Stomach (tissue), 9 donors: ENCODE results near the gene LIFR. TPM values are rescaled to one million over a fixed set of nuclear protein-coding genes. Genes with fewer than 3 reads are reported as not detected.

Source experiments
- DNase-seq, 2 donors: peaks; one replicate each; pipeline versions ENCODE4 v3.0.0 to v3.0.0-alpha.2; 2013 to 2019
- H3K27ac ChIP-seq, 5 donors: fragments of 200-600 bp in 4 of 5; sonication (generic) in 4 of 5; one replicate each; pipeline ENCODE4 v1.5.1; 2013 to 2019; ENCODE audit warnings: mild to moderate bottlenecking in 1 of 5, moderate library complexity in 1 of 5
- H3K27me3 ChIP-seq, 3 donors: fragments of 200-600 bp; sonication (generic); one replicate each; pipeline ENCODE4 v1.5.1; 2017 to 2019; ENCODE audit warnings: mixed run types in 1 of 3
- H3K36me3 ChIP-seq, 4 donors: fragments of 200-600 bp; sonication (generic); 1 replicate in 3 of 4; 2 replicates in 1 of 4; pipeline ENCODE4 v1.5.1; 2016 to 2019
- H3K4me1 ChIP-seq, 4 donors: fragments of 200-600 bp; sonication (generic); one replicate each; pipeline ENCODE4 v1.5.1; 2016 to 2019
- H3K4me3 ChIP-seq, 4 donors: fragments of 200-600 bp; sonication (generic) in 3 of 4; one replicate each; pipeline ENCODE4 v1.5.1; 2016 to 2019; ENCODE audit warnings: mild to moderate bottlenecking in 1 of 4
- H3K9me3 ChIP-seq, 4 donors: fragments of 200-600 bp; sonication (generic); one replicate each; pipeline ENCODE4 v1.5.1; 2016 to 2019
- CTCF ChIP-seq, 7 experiments: fragments of 450-650 bp in 4 of 7; fragments of 200-600 bp in 3 of 7; sonication (generic) in 3 of 7; IDR thresholded peaks; one replicate each; pipeline ENCODE4 v1.5.1; 2016 to 2019; ENCODE audit warnings: antibody characterized with exemption in 7 of 7, control low read depth in 2 of 7, mild to moderate bottlenecking in 1 of 7
- EP300 ChIP-seq: sonication (generic); formaldehyde crosslinking; IDR thresholded peaks from one replicate; pipeline ENCODE4 v1.6.1; 2017; ENCODE audit warnings: antibody characterized with exemption
- POLR2A ChIP-seq, 4 donors: fragments of 450-650 bp; IDR thresholded peaks; one replicate each; pipeline ENCODE4 v1.6.1; 2016; ENCODE audit warnings: antibody characterized with exemption in 4 of 4, control low read depth in 2 of 4, mild to moderate bottlenecking in 1 of 4, moderate library complexity in 1 of 4
- POLR2AphosphoS5 ChIP-seq, 3 donors: sonication (generic); formaldehyde crosslinking; IDR thresholded peaks; one replicate each; pipeline ENCODE4 v1.6.1; 2016; ENCODE audit warnings: antibody characterized with exemption in 3 of 3
- WGBS, 5 donors: extraction: QIAGEN DNeasy Blood & Tissue Kit in 3 of 5; methylation state at CpG; one replicate each; pipeline versions ENCODE4 v1.1.5 to v1.1.7; 2013 to 2018; 5-methylcytosine and 5-hydroxymethylcytosine counted together
- intact Hi-C: fragments of 100-400 bp; cut with DNase I; formaldehyde crosslinking; loops from one replicate; pipeline ENCODE4 v1.15.1; 2023; ENCODE audit warnings: low total_unique reads
- polyA plus RNA-seq, 3 donors: library from polyadenylated mRNA; stranded (reverse); fragments of 200-250 nt; gene quantifications; one replicate each; pipeline ENCODE4 v1.2.3, GENCODE V29; 2013
- total RNA-seq, 5 donors: library from RNA; depleted of rRNA; stranded (reverse); fragments of >200 nt; gene quantifications; one replicate each; pipeline versions ENCODE4 v1.1.0 to v1.2.3, GENCODE V29; 2014 to 2016
- donor health status: healthy with polysubstance abuse.
- donor health status: Bipolar disorder and iron deficiency.
- donor health status: healthy.

Gene LIFR
- total and polyA plus RNA-seq, 8 donors, result 6.2 to 259 (median 45.1) TPM

DNA sequence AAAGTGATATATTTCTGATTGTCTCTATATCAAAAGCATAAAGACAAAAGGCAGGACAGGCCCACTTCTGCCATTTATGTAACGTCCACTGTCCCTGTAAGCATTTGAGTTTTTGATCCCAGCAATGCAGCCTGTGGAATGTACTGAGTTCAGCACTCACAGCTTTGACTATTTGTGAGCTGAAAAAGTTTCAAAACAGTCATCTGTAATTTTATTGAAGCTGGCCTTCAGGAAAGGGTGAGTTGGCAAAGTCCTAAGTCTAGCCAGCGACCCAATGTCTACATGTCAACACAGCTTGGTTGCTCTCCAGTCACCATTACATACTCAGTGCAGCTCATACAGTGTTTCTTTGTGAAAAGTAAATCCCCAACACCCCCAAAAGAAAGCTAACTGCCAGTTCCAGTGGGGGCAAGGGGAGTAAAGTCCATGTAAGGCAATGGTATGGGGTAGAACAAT lies 9.7 kb downstream of the LIFR start:
- peaks cover 6 to 77% (median 39%) of the 10 kb centered on the region in 4 donors for H3K4me1 ChIP-seq
- DNase-seq, result no peak

DNA sequence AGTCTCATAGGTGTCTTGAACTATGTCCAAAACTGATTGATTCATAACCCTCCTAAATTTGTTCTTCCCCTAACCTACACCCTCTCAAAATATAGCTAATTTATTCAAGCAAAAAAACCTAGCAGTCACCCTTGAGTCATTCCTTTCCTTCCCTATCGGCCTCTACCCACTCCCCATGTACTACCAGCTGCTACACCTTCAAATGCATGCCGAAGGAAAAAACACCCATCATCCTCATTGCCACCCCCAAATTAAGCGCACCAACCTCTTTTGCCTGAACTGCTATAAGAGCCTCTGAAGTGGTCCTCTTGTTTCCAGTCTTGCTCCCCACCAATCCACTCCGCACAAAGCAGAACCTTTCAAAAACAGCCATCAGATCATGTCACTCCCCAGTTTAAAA lies 12.6 kb downstream of the LIFR start:
- H3K27ac ChIP-seq, result no peak overlapping the region
- TF ChIP-seq POLR2AphosphoS5 (IDR thresholded peaks at IDR 0.05) (no peak), POLR2A (IDR thresholded peaks at IDR 0.05) (no peak), EP300 (no peak), CTCF (IDR thresholded peaks at IDR 0.05) (no peak)
- H3K4me3 ChIP-seq, result no peak overlapping the region
- no peaks in the 10 kb centered on the region for H3K9me3 ChIP-seq
- no peaks in the 10 kb centered on the region for H3K27me3 ChIP-seq
- intact Hi-C loops, result no loop called here
- 87 to 96% (median 94%) methylated on average over 4 of the region's 4 CpGs for WGBS, 5 donors
- H3K36me3 ChIP-seq, result no peaks in the 10 kb centered on the region
- DNase-seq, result no peak
- peaks cover 8 to 60% (median 27%) of the 10 kb centered on the region in 4 donors for H3K4me1 ChIP-seq

More for the DNA sequence above, 9.7 kb downstream of the LIFR start:
- H3K9me3 ChIP-seq, result no peaks in the 10 kb centered on the region
- peak overlapping the region in 1 of 5 donors; percentile 9 for H3K27ac ChIP-seq
- intact Hi-C loops, result no loop called here
- H3K27me3 ChIP-seq, result no peaks in the 10 kb centered on the region
- H3K4me3 ChIP-seq, result no peak overlapping the region
- no peak for TF ChIP-seq EP300
- TF ChIP-seq POLR2AphosphoS5 (IDR thresholded peaks at IDR 0.05), result no peak
- TF ChIP-seq CTCF (IDR thresholded peaks at IDR 0.05), result no peak
- no peak for TF ChIP-seq POLR2A (IDR thresholded peaks at IDR 0.05)
- WGBS, 5 donors, result 41 to 61% (median 49%) methylated on average over 2 of the region's 2 CpGs
- H3K36me3 ChIP-seq, result no peaks in the 10 kb centered on the region

GRCh38 chr5:38543074-38543473 lies 13.4 kb downstream of the LIFR start:
- Histone ChIP-seq H3K36me3 (no peaks in the 10 kb centered on the region), H3K4me1 (peaks cover 8 to 60% (median 23%) of the 10 kb centered on the region in 4 donors), H3K4me3 (no peak overlapping the region), H3K9me3 (no peaks in the 10 kb centered on the region), H3K27ac (no peak overlapping the region), H3K27me3 (no peaks in the 10 kb centered on the region)
- no peak for TF ChIP-seq CTCF (IDR thresholded peaks at IDR 0.05)
- TF ChIP-seq POLR2A (IDR thresholded peaks at IDR 0.05), result no peak
- no peak for TF ChIP-seq EP300
- TF ChIP-seq POLR2AphosphoS5 (IDR thresholded peaks at IDR 0.05), result no peak
- WGBS, 5 donors, result 62 to 89% (median 85%) methylated on average over 2 of the region's 2 CpGs
- no peak for DNase-seq
- intact Hi-C loops, result no loop called here

GRCh38 chr5:38541174-38541725 lies 15.2 kb downstream of the LIFR start:
- Histone ChIP-seq H3K36me3 (no peaks in the 10 kb centered on the region), H3K9me3 (no peaks in the 10 kb centered on the region), H3K27me3 (no peaks in the 10 kb centered on the region), H3K4me1 (peaks cover 5 to 46% (median 16%) of the 10 kb centered on the region in 4 donors), H3K4me3 (no peak overlapping the region), H3K27ac (no peak overlapping the region)
- intact Hi-C loops, result no loop called here
- no peak for TF ChIP-seq POLR2AphosphoS5 (IDR thresholded peaks at IDR 0.05)
- no peak for TF ChIP-seq CTCF (IDR thresholded peaks at IDR 0.05)
- no peak for TF ChIP-seq POLR2A (IDR thresholded peaks at IDR 0.05)
- TF ChIP-seq EP300, result no peak
- WGBS, 5 donors, result 64 to 65% (median 64%) methylated on average over 2 of the region's 2 CpGs
- no peak for DNase-seq
